Suprapubic skin (tissue), 3 donors: Measurements from ENCODE around the gene PLA2G1B.

Experiments used
- EP300 ChIP-seq: sonication (generic); formaldehyde crosslinking; IDR thresholded peaks from one replicate; pipeline ENCODE4 v1.6.1; 2017; ENCODE audit warnings: antibody characterized with exemption
- TF ChIP-seq, protein P1 (sequence below), 2 donors: fragments of 200-600 bp in 1 of 2; fragments of 450-650 bp in 1 of 2; sonication (generic) in 1 of 2; IDR thresholded peaks; one replicate each; pipeline ENCODE4 v1.5.1; 2016 to 2019; ENCODE audit warnings: antibody characterized with exemption in 2 of 2, mild to moderate bottlenecking in 1 of 2, moderate library complexity in 1 of 2

DNA sequence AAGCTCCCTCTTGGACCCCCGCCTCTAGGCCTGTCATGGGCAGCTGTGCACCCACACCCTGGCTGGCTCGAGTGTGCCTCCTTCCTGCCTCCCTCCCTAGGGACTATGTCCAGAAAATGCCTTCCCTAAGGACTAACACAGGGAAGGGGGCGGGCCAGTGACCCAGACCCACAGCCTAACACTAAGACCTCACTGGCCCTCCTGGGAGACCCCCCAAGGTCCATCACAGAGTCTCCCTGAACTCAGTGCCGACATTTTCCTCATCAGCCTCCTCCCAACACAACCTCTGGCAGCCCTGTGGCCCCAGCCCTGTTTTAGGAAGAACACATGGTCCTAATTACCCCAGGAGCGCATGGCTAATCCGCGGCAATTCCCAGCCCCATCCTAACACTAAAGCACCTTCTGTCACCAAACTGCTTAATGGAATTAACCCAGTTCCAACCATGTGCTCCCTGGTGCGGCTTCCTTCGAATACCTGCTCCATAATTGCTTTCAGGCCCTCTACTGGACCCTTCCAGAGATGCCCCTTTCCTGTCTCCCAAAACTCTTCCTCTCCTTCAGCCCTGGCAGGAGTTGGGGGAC lies 35.8 kb upstream of the PLA2G1B start:
- TF ChIP-seq, protein P1, sequence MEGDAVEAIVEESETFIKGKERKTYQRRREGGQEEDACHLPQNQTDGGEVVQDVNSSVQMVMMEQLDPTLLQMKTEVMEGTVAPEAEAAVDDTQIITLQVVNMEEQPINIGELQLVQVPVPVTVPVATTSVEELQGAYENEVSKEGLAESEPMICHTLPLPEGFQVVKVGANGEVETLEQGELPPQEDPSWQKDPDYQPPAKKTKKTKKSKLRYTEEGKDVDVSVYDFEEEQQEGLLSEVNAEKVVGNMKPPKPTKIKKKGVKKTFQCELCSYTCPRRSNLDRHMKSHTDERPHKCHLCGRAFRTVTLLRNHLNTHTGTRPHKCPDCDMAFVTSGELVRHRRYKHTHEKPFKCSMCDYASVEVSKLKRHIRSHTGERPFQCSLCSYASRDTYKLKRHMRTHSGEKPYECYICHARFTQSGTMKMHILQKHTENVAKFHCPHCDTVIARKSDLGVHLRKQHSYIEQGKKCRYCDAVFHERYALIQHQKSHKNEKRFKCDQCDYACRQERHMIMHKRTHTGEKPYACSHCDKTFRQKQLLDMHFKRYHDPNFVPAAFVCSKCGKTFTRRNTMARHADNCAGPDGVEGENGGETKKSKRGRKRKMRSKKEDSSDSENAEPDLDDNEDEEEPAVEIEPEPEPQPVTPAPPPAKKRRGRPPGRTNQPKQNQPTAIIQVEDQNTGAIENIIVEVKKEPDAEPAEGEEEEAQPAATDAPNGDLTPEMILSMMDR (IDR thresholded peaks at IDR 0.05): no peak
- TF ChIP-seq EP300: no peak
